GM23338 (cell line): ENCODE results near the gene CCDC93. TPM values are rescaled to one million over a fixed set of nuclear protein-coding genes. Genes with fewer than 3 reads are reported as not detected.

Source experiments
- ATAC-seq: fragments of 200-7000 bp; cut with Tn5 transposase; 3 replicates; pipeline ENCODE4 v1.9.1; 2020
- DNase-seq: peaks from one replicate; pipeline ENCODE4 v3.0.0-alpha.2; 2015; ENCODE audit warnings: low spot score
- H2AFZ ChIP-seq: fragments of 200-600 bp; sonication (generic); 2 replicates; pipeline ENCODE4 v1.8.0; 2016; ENCODE audit warnings: antibody characterized with exemption, mild to moderate bottlenecking, moderate library complexity
- H3F3A ChIP-seq: fragments of 200-600 bp; sonication (generic); replicated peaks from 2 replicates; pipeline ENCODE4 v1.8.0; 2017; ENCODE audit warnings: antibody characterized with exemption, mixed run types, low read depth
- H3K27ac ChIP-seq: fragments of 200-600 bp; sonication (generic); 2 replicates; pipeline ENCODE4 v1.6.1; 2016; ENCODE audit warnings: low read depth
- H3K27me3 ChIP-seq: fragments of 200-600 bp; sonication (generic); 2 replicates; pipeline ENCODE4 v1.8.0; 2016; ENCODE audit warnings: mild to moderate bottlenecking, mixed run types, moderate library complexity; ENCODE audit not compliant: insufficient read depth
- H3K36me3 ChIP-seq: fragments of 200-600 bp; sonication (generic); 2 replicates; pipeline ENCODE4 v1.8.0; 2016; ENCODE audit warnings: mild to moderate bottlenecking; ENCODE audit not compliant: insufficient read depth
- H3K4me1 ChIP-seq: fragments of 200-600 bp; sonication (generic); 2 replicates; pipeline ENCODE4 v1.8.0; 2016; ENCODE audit warnings: mild to moderate bottlenecking, moderate library complexity; ENCODE audit not compliant: insufficient read depth
- H3K4me2 ChIP-seq: fragments of 200-600 bp; sonication (generic); 2 replicates; pipeline ENCODE4 v1.7.1; 2017; ENCODE audit warnings: mixed run types
- H3K4me3 ChIP-seq: fragments of 200-600 bp; sonication (generic); 2 replicates; pipeline ENCODE4 v1.6.1; 2016; ENCODE audit warnings: mixed run types
- H3K79me2 ChIP-seq: fragments of 200-600 bp; sonication (generic); replicated peaks from 2 replicates; pipeline ENCODE4 v1.8.0; 2017; ENCODE audit warnings: mild to moderate bottlenecking; ENCODE audit not compliant: insufficient read depth
- H3K9me2 ChIP-seq: fragments of 200-600 bp; sonication (generic); 2 replicates; pipeline ENCODE4 v1.8.0; 2017; ENCODE audit not compliant: insufficient read depth
- H4K20me1 ChIP-seq: fragments of 200-600 bp; sonication (generic); replicated peaks from 2 replicates; pipeline ENCODE4 v1.8.0; 2017; ENCODE audit warnings: mild to moderate bottlenecking; ENCODE audit not compliant: insufficient read depth
- H3K27ac Mint-ChIP-seq: 2 replicates; pipeline ENCODE4 v1.8.0; 2020; ENCODE audit warnings: inconsistent platforms, mild to moderate bottlenecking, moderate library complexity, mixed read lengths
- H3K27me3 Mint-ChIP-seq: 3 replicates; pipeline ENCODE4 v1.8.0; 2022; ENCODE audit warnings: low read depth, mild to moderate bottlenecking, moderate library complexity, mixed read lengths, inconsistent platforms; ENCODE audit not compliant: insufficient read depth, poor library complexity
- H3K36me3 Mint-ChIP-seq: 3 replicates; pipeline ENCODE4 v1.8.0; 2021; ENCODE audit warnings: low read depth, mild to moderate bottlenecking, inconsistent platforms, moderate library complexity, mixed read lengths
- H3K4me1 Mint-ChIP-seq: 3 replicates; pipeline ENCODE4 v1.8.0; 2020; ENCODE audit warnings: mild to moderate bottlenecking, inconsistent platforms, mixed read lengths
- H3K4me3 Mint-ChIP-seq: 3 replicates; pipeline ENCODE4 v1.8.0; 2021; ENCODE audit warnings: moderate library complexity, mild to moderate bottlenecking, inconsistent platforms, mixed read lengths
- H3K9me3 Mint-ChIP-seq: 3 replicates; pipeline ENCODE4 v1.8.0; 2020; ENCODE audit warnings: moderate library complexity, mild to moderate bottlenecking, inconsistent platforms, mixed read lengths
- CREB1 ChIP-seq: fragments of 250-450 bp; sonication (Bioruptor Pico); IDR thresholded peaks from 2 replicates; pipeline ENCODE4 v1.5.0; 2020; ENCODE audit warnings: low read depth, mild to moderate bottlenecking, moderate library complexity
- EZH2 ChIP-seq: fragments of 200-600 bp; sonication (generic); IDR thresholded peaks from one replicate; pipeline ENCODE4 v1.8.0; 2017; ENCODE audit warnings: antibody characterized with exemption, mild to moderate bottlenecking, low read depth; ENCODE audit not compliant: unreplicated experiment
- EZH2phosphoT487 ChIP-seq: fragments of 200-600 bp; sonication (generic); IDR thresholded peaks from one replicate; pipeline ENCODE4 v1.8.1; 2018; ENCODE audit warnings: antibody characterized with exemption; ENCODE audit not compliant: unreplicated experiment
- NANOG ChIP-seq: IDR thresholded peaks from 2 replicates; pipeline ENCODE4 v1.6.1; 2016; ENCODE audit warnings: antibody characterized with exemption, borderline replicate concordance
- POLR2AphosphoS5 ChIP-seq: IDR thresholded peaks from 2 replicates; pipeline ENCODE4 v1.6.1; 2016; ENCODE audit warnings: antibody characterized with exemption, low read depth
- STAT1 ChIP-seq: IDR thresholded peaks from one replicate; pipeline ENCODE4 v1.6.1; 2016; ENCODE audit warnings: antibody characterized with exemption; ENCODE audit not compliant: unreplicated experiment
- ZNF114 ChIP-seq: fragments of 250-450 bp; sonication (Bioruptor Pico); IDR thresholded peaks from 2 replicates; pipeline ENCODE4 v1.5.0; 2020; ENCODE audit warnings: mild to moderate bottlenecking, moderate library complexity
- ZNF331 ChIP-seq: fragments of 250-450 bp; sonication (Bioruptor Pico); IDR thresholded peaks from 2 replicates; pipeline ENCODE4 v1.5.0; 2020; ENCODE audit warnings: low read depth, mild to moderate bottlenecking, moderate library complexity
- polyA plus RNA-seq: library from polyadenylated mRNA; unstranded; fragments of >200 nt; fragmentation: Nextera tagmentation; extraction: Ambion mirVana; gene quantifications from 2 replicates; pipeline ENCODE4 v1.2.1, GENCODE V29; 2016
- total RNA-seq: library from RNA; depleted of rRNA; stranded (reverse); fragments of >200 nt; shearing (Covaris generic); gene quantifications from 2 replicates; pipeline ENCODE4 v1.2.3, GENCODE V29; 2014
- TF ChIP-seq, protein P1 (sequence below): IDR thresholded peaks from 2 replicates; pipeline ENCODE4 v1.6.1; 2016; ENCODE audit warnings: antibody characterized with exemption
- TF ChIP-seq, protein P2 (sequence below), 2 experiments: fragments of 200-600 bp in 1 of 2; sonication (generic) in 1 of 2; conservative IDR thresholded peaks; 2 replicates each; pipeline versions ENCODE4 v1.5.1 to v1.6.1; 2016 to 2017; ENCODE audit warnings: antibody characterized with exemption in 2 of 2, low read depth in 2 of 2, mild to moderate bottlenecking in 2 of 2, moderate library complexity in 1 of 2
- TF ChIP-seq, protein P3 (sequence below): fragments of 250-450 bp; sonication (Bioruptor Pico); IDR thresholded peaks from 2 replicates; pipeline ENCODE4 v1.5.0; 2020; ENCODE audit warnings: mild to moderate bottlenecking, moderate library complexity
- TF ChIP-seq, protein P4 (sequence below): IDR thresholded peaks from one replicate; pipeline ENCODE4 v1.6.1; 2018; ENCODE audit warnings: antibody characterized with exemption; ENCODE audit not compliant: unreplicated experiment

CCDC93 gene
- total and polyA plus RNA-seq, 2 experiments from 2014 or later, result 13.1 to 16.8 TPM

DNA sequence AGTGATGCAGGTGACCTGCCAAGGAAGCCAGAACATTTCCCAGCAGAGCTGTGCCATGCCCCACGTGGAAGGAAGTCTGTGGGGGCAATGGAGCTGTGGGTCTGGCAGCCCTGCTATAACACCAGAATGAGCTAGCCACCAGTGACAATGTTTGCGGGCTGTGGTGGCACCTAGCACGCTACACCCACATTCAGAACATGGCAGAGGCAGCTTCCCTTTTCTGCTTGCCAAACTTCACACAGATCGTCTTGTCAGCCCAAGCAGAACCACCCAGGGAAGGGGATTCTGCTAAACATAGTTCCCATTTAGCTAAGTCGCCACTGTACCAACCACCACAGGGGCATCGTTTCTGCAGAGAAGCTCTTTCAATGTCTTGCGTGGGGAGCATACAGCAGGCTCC is 27.0 kb upstream of the CCDC93 start:
- H3K27ac ChIP-seq, result no peak overlapping the region
- no peak for ATAC-seq
- no peaks in the 10 kb centered on the region for H3K36me3 Mint-ChIP-seq
- H3K27me3 Mint-ChIP-seq, result no peaks in the 10 kb centered on the region
- TF ChIP-seq EZH2, result no peak
- no peak for TF ChIP-seq STAT1
- no peak for TF ChIP-seq ZNF331
- TF ChIP-seq ZNF114 (CRISPR knock-in tag), result no peak
- TF ChIP-seq, protein P1, sequence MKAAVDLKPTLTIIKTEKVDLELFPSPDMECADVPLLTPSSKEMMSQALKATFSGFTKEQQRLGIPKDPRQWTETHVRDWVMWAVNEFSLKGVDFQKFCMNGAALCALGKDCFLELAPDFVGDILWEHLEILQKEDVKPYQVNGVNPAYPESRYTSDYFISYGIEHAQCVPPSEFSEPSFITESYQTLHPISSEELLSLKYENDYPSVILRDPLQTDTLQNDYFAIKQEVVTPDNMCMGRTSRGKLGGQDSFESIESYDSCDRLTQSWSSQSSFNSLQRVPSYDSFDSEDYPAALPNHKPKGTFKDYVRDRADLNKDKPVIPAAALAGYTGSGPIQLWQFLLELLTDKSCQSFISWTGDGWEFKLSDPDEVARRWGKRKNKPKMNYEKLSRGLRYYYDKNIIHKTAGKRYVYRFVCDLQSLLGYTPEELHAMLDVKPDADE, result no peak
- TF ChIP-seq, protein P2, sequence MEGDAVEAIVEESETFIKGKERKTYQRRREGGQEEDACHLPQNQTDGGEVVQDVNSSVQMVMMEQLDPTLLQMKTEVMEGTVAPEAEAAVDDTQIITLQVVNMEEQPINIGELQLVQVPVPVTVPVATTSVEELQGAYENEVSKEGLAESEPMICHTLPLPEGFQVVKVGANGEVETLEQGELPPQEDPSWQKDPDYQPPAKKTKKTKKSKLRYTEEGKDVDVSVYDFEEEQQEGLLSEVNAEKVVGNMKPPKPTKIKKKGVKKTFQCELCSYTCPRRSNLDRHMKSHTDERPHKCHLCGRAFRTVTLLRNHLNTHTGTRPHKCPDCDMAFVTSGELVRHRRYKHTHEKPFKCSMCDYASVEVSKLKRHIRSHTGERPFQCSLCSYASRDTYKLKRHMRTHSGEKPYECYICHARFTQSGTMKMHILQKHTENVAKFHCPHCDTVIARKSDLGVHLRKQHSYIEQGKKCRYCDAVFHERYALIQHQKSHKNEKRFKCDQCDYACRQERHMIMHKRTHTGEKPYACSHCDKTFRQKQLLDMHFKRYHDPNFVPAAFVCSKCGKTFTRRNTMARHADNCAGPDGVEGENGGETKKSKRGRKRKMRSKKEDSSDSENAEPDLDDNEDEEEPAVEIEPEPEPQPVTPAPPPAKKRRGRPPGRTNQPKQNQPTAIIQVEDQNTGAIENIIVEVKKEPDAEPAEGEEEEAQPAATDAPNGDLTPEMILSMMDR (conservative IDR thresholded peaks at IDR 0.05; ENCODE audit: low read depth in 2 of 2), result no peak
- TF ChIP-seq, protein P3, sequence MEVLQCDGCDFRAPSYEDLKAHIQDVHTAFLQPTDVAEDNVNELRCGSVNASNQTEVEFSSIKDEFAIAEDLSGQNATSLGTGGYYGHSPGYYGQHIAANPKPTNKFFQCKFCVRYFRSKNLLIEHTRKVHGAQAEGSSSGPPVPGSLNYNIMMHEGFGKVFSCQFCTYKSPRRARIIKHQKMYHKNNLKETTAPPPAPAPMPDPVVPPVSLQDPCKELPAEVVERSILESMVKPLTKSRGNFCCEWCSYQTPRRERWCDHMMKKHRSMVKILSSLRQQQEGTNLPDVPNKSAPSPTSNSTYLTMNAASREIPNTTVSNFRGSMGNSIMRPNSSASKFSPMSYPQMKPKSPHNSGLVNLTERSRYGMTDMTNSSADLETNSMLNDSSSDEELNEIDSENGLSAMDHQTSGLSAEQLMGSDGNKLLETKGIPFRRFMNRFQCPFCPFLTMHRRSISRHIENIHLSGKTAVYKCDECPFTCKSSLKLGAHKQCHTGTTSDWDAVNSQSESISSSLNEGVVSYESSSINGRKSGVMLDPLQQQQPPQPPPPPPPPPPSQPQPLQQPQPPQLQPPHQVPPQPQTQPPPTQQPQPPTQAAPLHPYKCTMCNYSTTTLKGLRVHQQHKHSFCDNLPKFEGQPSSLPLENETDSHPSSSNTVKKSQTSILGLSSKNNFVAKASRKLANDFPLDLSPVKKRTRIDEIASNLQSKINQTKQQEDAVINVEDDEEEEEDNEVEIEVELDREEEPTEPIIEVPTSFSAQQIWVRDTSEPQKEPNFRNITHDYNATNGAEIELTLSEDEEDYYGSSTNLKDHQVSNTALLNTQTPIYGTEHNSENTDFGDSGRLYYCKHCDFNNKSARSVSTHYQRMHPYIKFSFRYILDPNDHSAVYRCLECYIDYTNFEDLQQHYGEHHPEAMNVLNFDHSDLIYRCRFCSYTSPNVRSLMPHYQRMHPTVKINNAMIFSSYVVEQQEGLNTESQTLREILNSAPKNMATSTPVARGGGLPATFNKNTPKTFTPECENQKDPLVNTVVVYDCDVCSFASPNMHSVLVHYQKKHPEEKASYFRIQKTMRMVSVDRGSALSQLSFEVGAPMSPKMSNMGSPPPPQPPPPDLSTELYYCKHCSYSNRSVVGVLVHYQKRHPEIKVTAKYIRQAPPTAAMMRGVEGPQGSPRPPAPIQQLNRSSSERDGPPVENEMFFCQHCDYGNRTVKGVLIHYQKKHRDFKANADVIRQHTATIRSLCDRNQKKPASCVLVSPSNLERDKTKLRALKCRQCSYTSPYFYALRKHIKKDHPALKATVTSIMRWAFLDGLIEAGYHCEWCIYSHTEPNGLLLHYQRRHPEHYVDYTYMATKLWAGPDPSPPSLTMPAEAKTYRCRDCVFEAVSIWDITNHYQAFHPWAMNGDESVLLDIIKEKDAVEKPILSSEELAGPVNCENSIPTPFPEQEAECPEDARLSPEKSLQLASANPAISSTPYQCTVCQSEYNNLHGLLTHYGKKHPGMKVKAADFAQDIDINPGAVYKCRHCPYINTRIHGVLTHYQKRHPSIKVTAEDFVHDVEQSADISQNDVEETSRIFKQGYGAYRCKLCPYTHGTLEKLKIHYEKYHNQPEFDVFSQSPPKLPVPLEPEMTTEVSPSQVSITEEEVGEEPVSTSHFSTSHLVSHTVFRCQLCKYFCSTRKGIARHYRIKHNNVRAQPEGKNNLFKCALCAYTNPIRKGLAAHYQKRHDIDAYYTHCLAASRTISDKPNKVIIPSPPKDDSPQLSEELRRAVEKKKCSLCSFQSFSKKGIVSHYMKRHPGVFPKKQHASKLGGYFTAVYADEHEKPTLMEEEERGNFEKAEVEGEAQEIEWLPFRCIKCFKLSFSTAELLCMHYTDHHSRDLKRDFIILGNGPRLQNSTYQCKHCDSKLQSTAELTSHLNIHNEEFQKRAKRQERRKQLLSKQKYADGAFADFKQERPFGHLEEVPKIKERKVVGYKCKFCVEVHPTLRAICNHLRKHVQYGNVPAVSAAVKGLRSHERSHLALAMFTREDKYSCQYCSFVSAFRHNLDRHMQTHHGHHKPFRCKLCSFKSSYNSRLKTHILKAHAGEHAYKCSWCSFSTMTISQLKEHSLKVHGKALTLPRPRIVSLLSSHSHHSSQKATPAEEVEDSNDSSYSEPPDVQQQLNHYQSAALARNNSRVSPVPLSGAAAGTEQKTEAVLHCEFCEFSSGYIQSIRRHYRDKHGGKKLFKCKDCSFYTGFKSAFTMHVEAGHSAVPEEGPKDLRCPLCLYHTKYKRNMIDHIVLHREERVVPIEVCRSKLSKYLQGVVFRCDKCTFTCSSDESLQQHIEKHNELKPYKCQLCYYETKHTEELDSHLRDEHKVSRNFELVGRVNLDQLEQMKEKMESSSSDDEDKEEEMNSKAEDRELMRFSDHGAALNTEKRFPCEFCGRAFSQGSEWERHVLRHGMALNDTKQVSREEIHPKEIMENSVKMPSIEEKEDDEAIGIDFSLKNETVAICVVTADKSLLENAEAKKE (CRISPR knock-in tag), result no peak
- TF ChIP-seq NANOG, result no peak
- TF ChIP-seq, protein P4, sequence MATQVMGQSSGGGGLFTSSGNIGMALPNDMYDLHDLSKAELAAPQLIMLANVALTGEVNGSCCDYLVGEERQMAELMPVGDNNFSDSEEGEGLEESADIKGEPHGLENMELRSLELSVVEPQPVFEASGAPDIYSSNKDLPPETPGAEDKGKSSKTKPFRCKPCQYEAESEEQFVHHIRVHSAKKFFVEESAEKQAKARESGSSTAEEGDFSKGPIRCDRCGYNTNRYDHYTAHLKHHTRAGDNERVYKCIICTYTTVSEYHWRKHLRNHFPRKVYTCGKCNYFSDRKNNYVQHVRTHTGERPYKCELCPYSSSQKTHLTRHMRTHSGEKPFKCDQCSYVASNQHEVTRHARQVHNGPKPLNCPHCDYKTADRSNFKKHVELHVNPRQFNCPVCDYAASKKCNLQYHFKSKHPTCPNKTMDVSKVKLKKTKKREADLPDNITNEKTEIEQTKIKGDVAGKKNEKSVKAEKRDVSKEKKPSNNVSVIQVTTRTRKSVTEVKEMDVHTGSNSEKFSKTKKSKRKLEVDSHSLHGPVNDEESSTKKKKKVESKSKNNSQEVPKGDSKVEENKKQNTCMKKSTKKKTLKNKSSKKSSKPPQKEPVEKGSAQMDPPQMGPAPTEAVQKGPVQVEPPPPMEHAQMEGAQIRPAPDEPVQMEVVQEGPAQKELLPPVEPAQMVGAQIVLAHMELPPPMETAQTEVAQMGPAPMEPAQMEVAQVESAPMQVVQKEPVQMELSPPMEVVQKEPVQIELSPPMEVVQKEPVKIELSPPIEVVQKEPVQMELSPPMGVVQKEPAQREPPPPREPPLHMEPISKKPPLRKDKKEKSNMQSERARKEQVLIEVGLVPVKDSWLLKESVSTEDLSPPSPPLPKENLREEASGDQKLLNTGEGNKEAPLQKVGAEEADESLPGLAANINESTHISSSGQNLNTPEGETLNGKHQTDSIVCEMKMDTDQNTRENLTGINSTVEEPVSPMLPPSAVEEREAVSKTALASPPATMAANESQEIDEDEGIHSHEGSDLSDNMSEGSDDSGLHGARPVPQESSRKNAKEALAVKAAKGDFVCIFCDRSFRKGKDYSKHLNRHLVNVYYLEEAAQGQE, result no peak
- TF ChIP-seq CREB1 (CRISPR knock-in tag), result no peak
- no peak for TF ChIP-seq EZH2phosphoT487
- TF ChIP-seq POLR2AphosphoS5, result no peak
- H3K9me2 ChIP-seq, result no peaks in the 10 kb centered on the region
- H3K4me3 Mint-ChIP-seq, result no peak overlapping the region
- no peaks in the 10 kb centered on the region for H3F3A ChIP-seq
- DNase-seq, result no peak
- H3K4me2 ChIP-seq, result no peak overlapping the region
- no peak overlapping the region for H3K27ac Mint-ChIP-seq
- no peaks in the 10 kb centered on the region; the same call in 1 of the 2 replicates for H3K36me3 ChIP-seq
- H4K20me1 ChIP-seq, result no peaks in the 10 kb centered on the region
- no peaks in the 10 kb centered on the region for H3K79me2 ChIP-seq
- H3K9me3 Mint-ChIP-seq, result peaks cover 3% of the 10 kb centered on the region; the same call in 1 of the 3 replicates
- no peaks in the 10 kb centered on the region for H3K27me3 ChIP-seq
- no peaks in the 10 kb centered on the region for H3K4me1 ChIP-seq
- H2AFZ ChIP-seq, result no peak overlapping the region
- H3K4me3 ChIP-seq, result no peak overlapping the region
- no peaks in the 10 kb centered on the region for H3K4me1 Mint-ChIP-seq
